M059J (cell line): ENCODE results near the gene TEX26. TPM values are rescaled to one million over a fixed set of nuclear protein-coding genes. Genes with fewer than 3 reads are reported as not detected.

Experiments
- DNase-seq: peaks from one replicate; pipeline ENCODE4 v3.0.0-alpha.2; 2012; ENCODE audit warnings: low read depth
- total RNA-seq: library from RNA; depleted of rRNA; stranded (reverse); fragments of >200 nt; shearing (Covaris generic); gene quantifications from 2 replicates; pipeline ENCODE4 v1.2.3, GENCODE V29; 2014

Gene TEX26
- total RNA-seq, 1 experiment from 2014 or later, result not detected

- no peak for DNase-seq
Measured at GRCh38 chr13:30976025-30976424, 43.6 kb downstream of the TEX26 start.

- DNase-seq, result no peak
Measured at GRCh38 chr13:30978981-30979956, 46.8 kb downstream of the TEX26 start.

GRCh38 chr13:30982506-30982905, 50.0 kb downstream of the TEX26 start:
- DNase-seq, result no peak

- DNase-seq, result no peak
Measured at GRCh38 chr13:30982906-30983305, 50.5 kb downstream of the TEX26 start.

- no peak for DNase-seq
Measured at GRCh38 chr13:30983431-30983830, 51.0 kb downstream of the TEX26 start.

GRCh38 chr13:30984620-30985019, 52.2 kb downstream of the TEX26 start:
- DNase-seq, result no peak

- DNase-seq, result peak; percentile 80
Measured at GRCh38 chr13:30985637-30986205, 53.3 kb downstream of the TEX26 start.

GRCh38 chr13:30991184-30991583, 58.7 kb downstream of the TEX26 start:
- no peak for DNase-seq

GRCh38 chr13:30991922-30992321, 59.5 kb downstream of the TEX26 start:
- no peak for DNase-seq

GRCh38 chr13:30995331-30995730, 62.9 kb downstream of the TEX26 start:
- DNase-seq, result no peak

GRCh38 chr13:30997697-30998096, 65.2 kb downstream of the TEX26 start:
- DNase-seq, result no peak

- DNase-seq, result no peak
Measured at GRCh38 chr13:30998136-30999088, 66.0 kb downstream of the TEX26 start.

GRCh38 chr13:31000889-31001288, 68.4 kb downstream of the TEX26 start:
- no peak for DNase-seq

- peak; percentile 42 for DNase-seq
Measured at GRCh38 chr13:31001647-31002046, 69.2 kb downstream of the TEX26 start.

- DNase-seq, result no peak
Measured at GRCh38 chr13:31005066-31005465, 72.6 kb downstream of the TEX26 start.

GRCh38 chr13:31007417-31007816, 75.0 kb downstream of the TEX26 start:
- no peak for DNase-seq

GRCh38 chr13:31008400-31009115, 76.1 kb downstream of the TEX26 start:
- DNase-seq, result peak; percentile 36

- peak; percentile 57 for DNase-seq
Measured at GRCh38 chr13:31009166-31009565, 76.7 kb downstream of the TEX26 start.

- DNase-seq, result no peak
Measured at GRCh38 chr13:31010296-31010695, 77.8 kb downstream of the TEX26 start.

- DNase-seq, result no peak
Measured at GRCh38 chr13:31011193-31011860, 78.9 kb downstream of the TEX26 start.
